ENCODE data around the gene CTSE.

DNA sequence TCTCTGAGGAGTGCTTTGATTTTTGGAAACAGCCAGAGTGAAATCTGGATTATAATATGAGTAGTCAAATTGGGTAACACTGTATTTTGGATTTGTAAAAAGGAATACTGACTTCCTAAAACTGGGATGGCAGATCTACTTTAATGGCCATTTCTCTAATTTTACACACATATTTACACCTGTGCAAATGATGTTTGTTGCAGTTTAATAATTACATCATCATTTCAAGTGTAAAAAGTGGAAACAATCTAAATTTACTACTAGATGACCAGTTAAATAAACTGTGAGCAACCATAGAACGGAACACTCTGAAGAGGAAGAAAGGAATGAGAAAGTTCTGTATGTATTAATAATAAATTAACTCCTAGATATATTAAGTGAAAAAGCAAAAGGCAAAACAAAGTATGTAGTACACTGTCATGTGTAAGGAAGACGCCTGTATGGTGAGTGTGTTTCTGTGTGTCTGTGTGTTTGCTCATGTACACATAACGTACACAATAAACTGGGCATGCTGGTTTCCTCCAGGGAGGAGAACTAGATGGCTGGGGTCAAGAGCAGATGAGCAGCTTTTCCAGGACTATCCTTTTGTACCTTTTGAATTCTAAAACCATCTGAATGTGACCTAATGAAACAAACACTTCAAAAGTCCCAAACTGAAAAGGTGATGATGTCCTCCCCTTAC lies 26.4 kb upstream of the CTSE start:
- TF ChIP-seq, protein P1, sequence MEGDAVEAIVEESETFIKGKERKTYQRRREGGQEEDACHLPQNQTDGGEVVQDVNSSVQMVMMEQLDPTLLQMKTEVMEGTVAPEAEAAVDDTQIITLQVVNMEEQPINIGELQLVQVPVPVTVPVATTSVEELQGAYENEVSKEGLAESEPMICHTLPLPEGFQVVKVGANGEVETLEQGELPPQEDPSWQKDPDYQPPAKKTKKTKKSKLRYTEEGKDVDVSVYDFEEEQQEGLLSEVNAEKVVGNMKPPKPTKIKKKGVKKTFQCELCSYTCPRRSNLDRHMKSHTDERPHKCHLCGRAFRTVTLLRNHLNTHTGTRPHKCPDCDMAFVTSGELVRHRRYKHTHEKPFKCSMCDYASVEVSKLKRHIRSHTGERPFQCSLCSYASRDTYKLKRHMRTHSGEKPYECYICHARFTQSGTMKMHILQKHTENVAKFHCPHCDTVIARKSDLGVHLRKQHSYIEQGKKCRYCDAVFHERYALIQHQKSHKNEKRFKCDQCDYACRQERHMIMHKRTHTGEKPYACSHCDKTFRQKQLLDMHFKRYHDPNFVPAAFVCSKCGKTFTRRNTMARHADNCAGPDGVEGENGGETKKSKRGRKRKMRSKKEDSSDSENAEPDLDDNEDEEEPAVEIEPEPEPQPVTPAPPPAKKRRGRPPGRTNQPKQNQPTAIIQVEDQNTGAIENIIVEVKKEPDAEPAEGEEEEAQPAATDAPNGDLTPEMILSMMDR (IDR thresholded peaks at IDR 0.05): no peak
- TF ChIP-seq POLR2A (IDR thresholded peaks at IDR 0.05): no peak
